COLO668 (cell line): ENCODE measurements around the gene OR10H2.
"Not testable (repeated sequence)": the region's sequence is repeated elsewhere in the genome, so short reads cannot be mapped to it uniquely, and the experiment has no call there.

Experiments used
- DNase-seq: peaks from one replicate; lab custom pipeline; 2025; ENCODE audit not compliant: unreplicated experiment; lab: John Stamatoyannopoulos, UW

Gene OR10H2

DNA sequence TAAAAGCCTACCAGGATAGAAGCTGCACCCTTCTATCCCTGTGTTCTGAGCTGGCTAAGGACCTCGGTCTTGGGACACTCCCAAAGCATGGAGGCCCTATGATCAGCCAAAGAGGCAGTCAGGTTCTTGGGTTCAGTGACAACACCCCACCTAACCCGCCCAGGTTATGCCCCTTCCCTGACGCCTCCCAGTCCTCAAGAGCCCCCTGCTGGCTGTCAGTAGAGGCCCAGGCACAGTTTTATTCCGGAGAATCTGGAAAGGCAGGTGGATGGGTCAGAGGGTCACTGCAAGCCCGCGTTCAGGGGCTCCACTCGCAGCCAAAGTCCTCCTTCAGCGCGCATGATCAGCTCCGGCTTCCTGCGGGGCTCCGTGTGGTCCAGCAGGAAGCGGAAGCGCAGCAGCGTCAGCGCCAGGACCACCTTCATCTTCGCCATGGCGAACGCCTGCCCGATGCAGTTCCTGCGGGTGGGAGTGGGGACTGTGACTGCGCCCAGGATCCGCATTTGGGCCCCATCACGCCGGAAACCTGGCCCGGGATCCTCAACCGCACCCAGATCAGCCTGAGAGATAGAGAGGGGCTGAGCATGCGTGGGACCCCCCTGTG, 32.2 kb downstream of the OR10H2 start:
- no peak for DNase-seq

DNA sequence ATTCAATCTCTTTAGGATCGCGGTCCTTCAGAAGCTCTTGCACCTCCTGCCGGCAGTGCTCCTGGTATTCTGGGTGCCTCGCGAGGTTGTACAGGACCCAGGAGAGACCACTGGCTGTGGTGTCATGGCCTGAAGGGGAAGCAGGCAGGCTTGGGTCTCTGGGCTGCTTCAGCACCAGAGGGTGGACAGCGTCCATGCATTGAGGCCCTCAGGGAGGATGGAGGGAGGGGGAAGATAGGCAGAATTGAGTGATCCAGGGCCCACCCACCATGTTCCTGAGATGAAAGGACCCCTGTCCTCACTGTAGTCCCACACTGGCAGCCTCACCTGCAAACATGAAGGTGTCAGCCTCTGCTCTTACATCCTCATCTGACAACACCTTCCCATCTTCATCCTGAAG, 41.8 kb downstream of the OR10H2 start:
- DNase-seq = no peak

DNA sequence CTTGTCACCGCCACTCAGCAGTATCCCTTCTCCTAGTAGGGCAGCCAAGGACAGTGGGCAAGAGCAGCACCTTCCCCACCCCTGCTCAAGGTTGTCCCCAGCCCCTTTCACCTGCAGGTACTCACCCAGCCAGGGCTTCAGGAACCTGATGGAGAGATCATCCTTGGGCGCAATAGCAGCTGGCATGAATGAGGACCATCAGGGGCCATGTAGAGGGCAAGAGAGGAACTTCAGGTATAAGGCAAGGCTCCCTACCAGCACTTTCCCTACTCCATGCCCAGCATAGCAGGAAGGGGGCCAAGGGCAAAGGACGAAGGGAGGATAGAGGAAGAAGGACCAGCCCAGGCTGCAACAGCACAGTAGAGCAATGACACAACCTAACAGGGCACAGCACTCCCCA, 46.3 kb downstream of the OR10H2 start:
- not testable (repeated sequence) for DNase-seq

DNA sequence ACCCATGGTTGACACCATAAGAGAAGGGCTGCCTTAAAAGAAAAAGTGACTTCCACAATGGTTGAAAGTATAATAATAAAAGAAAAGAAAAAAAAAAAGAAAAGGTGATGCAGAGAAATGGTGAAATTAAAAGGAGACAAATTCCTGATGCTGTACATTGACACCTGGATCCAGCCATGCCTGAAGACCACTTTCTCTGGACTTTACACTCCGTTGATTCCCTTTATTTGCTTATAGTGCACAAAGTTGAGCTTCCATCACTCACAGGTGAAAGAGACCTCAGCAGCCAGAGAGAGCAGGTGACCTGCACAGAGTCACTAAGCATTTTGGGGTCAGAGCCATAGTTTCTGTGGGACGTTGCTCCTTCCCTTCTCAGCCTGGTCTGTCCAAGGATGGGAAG, 47.4 kb downstream of the OR10H2 start:
- DNase-seq = no peak

DNA sequence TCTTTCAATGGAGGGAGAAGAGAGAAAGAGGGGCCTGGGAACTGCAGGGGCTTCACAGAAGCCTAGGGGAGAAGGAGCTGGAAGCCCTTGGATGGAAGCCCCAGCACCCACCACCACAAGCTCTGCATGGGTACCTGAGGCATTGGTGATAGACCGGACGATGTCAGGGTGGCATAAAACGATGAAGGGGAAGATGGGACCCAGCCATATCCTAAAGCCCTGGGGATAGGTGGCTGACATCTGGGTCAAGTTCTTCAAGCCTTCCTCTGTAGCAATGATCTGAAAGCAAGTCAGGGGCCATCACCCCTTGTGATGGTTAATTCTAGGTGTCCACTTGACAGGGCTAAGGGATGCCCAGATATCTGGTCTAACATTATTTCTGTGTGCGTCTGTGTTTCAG, 48.4 kb downstream of the OR10H2 start:
- no peak for DNase-seq

DNA sequence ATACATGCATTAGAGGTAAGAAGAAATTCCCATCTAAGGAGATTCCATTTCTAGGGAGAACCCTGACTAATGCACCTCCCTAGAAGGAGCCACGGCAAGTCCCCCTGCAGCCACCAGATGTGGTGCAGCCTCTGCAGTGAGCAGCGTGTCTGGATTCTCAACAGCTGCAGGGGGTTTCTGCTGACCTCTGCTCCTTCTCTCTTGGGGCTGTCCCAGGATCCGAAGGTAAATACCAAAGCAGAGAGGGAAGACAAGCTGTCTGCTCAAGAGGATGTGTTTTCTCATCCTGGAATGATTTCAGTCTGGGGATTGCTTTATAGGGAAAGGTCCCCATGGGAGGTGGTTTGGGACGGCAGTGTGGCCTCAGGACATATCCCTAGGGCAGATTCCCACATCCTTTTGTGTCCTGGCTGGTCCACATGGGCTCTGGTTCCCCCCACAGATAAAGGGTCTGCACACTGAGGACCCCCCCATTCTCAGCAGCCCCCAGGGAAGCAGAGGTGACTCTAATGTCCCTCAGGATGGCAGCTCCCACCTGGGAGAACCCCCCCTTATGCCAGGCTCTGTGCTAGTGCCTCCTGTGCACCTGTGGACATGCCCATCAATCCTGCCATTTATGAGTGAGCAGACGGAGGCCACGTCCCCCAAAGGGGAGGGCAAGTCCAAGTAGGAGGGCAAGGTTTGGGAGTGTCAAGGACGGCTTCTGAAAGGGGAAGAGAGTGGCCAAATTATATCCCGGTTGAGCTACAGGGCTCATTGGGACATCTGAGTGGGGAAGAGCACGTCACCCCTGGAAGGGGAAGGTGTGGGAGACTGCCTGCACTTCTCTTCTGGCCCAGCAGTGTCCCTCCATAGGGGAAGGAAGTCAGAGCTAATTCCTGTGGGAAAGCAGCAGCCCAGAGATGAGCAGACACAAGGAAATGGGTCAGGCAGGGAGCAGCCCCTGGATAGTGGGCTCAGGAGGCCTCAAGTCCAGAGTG, 49.5 kb downstream of the OR10H2 start:
- no peak for DNase-seq
